GM23248 (cell line): ENCODE results near the gene CDCA8. TPM values are rescaled to one million over a fixed set of nuclear protein-coding genes. Genes with fewer than 3 reads are reported as not detected.

ENCODE experiments used
- DNase-seq: peaks from one replicate; pipeline ENCODE4 v3.0.0-alpha.2; 2015
- H2AFZ ChIP-seq: fragments of 200-600 bp; sonication (generic); 2 replicates; pipeline ENCODE4 v1.6.1; 2016; ENCODE audit warnings: antibody characterized with exemption
- H3F3A ChIP-seq: fragments of 200-600 bp; sonication (generic); 2 replicates; pipeline ENCODE4 v1.6.1; 2016; ENCODE audit warnings: mild to moderate bottlenecking, antibody characterized with exemption, mixed run types; ENCODE audit not compliant: insufficient read depth
- H3K27ac ChIP-seq: fragments of 200-600 bp; sonication (generic); 2 replicates; pipeline ENCODE4 v1.5.1; 2016; ENCODE audit warnings: mild to moderate bottlenecking
- H3K27me3 ChIP-seq: fragments of 200-600 bp; sonication (generic); replicated peaks from 2 replicates; pipeline ENCODE4 v1.6.1; 2016; ENCODE audit warnings: mild to moderate bottlenecking; ENCODE audit not compliant: insufficient read depth
- H3K36me3 ChIP-seq: fragments of 200-600 bp; sonication (generic); 2 replicates; pipeline ENCODE4 v1.6.1; 2016; ENCODE audit warnings: low read depth, mild to moderate bottlenecking
- H3K4me1 ChIP-seq: fragments of 200-600 bp; sonication (generic); 2 replicates; pipeline ENCODE4 v1.6.1; 2016; ENCODE audit warnings: mild to moderate bottlenecking; ENCODE audit not compliant: insufficient read depth
- H3K4me2 ChIP-seq: fragments of 200-600 bp; sonication (generic); one replicate; pipeline ENCODE4 v1.6.1; 2016; ENCODE audit warnings: mild to moderate bottlenecking; ENCODE audit not compliant: unreplicated experiment
- H3K4me3 ChIP-seq: fragments of 200-600 bp; sonication (generic); 2 replicates; pipeline ENCODE4 v1.5.1; 2016; ENCODE audit warnings: mild to moderate bottlenecking
- H3K79me2 ChIP-seq: fragments of 200-600 bp; sonication (generic); 2 replicates; pipeline ENCODE4 v1.6.1; 2016; ENCODE audit warnings: mild to moderate bottlenecking; ENCODE audit not compliant: insufficient read depth
- H3K9ac ChIP-seq: fragments of 200-600 bp; sonication (generic); 2 replicates; pipeline ENCODE4 v1.6.1; 2016; ENCODE audit warnings: mild to moderate bottlenecking
- H3K9me2 ChIP-seq: fragments of 200-600 bp; sonication (generic); 2 replicates; pipeline ENCODE4 v1.6.1; 2016; ENCODE audit warnings: mixed run types, mild to moderate bottlenecking, moderate library complexity; ENCODE audit not compliant: insufficient read depth
- H3K9me3 ChIP-seq: fragments of 200-600 bp; sonication (generic); one replicate; pipeline ENCODE4 v1.6.1; 2017; ENCODE audit warnings: low read depth
- H4K20me1 ChIP-seq: fragments of 200-600 bp; sonication (generic); 2 replicates; pipeline ENCODE4 v1.6.0; 2016; ENCODE audit not compliant: insufficient read depth
- EZH2 ChIP-seq: fragments of 200-600 bp; sonication (generic); IDR thresholded peaks from 2 replicates; pipeline ENCODE4 v1.6.1; 2018; ENCODE audit warnings: antibody characterized with exemption, mild to moderate bottlenecking; ENCODE audit not compliant: insufficient read depth, poor library complexity, severe bottlenecking
- EZH2phosphoT487 ChIP-seq: fragments of 200-600 bp; sonication (generic); IDR thresholded peaks from 2 replicates; pipeline ENCODE4 v1.6.1; 2018; ENCODE audit warnings: antibody characterized with exemption, moderate library complexity, mild to moderate bottlenecking, low read depth; ENCODE audit not compliant: insufficient read depth
- WGBS, 2 experiments: methylation state at CpG; one replicate each; pipeline ENCODE4 v1.1.6; 2015 to 2017; ENCODE audit warnings: low lambda C conversion rate in 2 of 2, low coverage in 1 of 2; ENCODE audit errors: missing lambda C conversion rate in 2 of 2; 5-methylcytosine and 5-hydroxymethylcytosine counted together
- in situ Hi-C: fragments of 300-500 bp; cut with MboI; formaldehyde crosslinking; loops from 2 replicates; pipeline ENCODE4 v1.15.0; 2020
- polyA plus RNA-seq: library from polyadenylated mRNA; unstranded; fragments of >200 nt; fragmentation: Nextera tagmentation; extraction: Ambion mirVana; gene quantifications from 2 replicates; pipeline ENCODE4 v1.2.1, GENCODE V29; 2016
- total RNA-seq: library from RNA; depleted of rRNA; stranded (reverse); fragments of >200 nt; shearing (Covaris generic); gene quantifications from 2 replicates; pipeline ENCODE4 v1.2.3, GENCODE V29; 2014

Gene CDCA8
- total and polyA plus RNA-seq, 2 experiments from 2014 or later = 4.4 to 15.4 TPM

GRCh38 chr1:37670133-37670532 is 22.2 kb upstream of the CDCA8 start:
- 37 to 41% methylated on average over 2 of the region's 2 CpGs for WGBS, 2 experiments
- no peaks in the 10 kb centered on the region for H4K20me1 ChIP-seq
- no peak overlapping the region for H3K27ac ChIP-seq
- TF ChIP-seq EZH2phosphoT487 (no peak), EZH2 (no peak)
- H3K27me3 ChIP-seq = peaks cover 20% of the 10 kb centered on the region
- no peaks in the 10 kb centered on the region for H3K4me1 ChIP-seq
- H3K9ac ChIP-seq = no peak overlapping the region
- DNase-seq = no peak
- H3K36me3 ChIP-seq = no peaks in the 10 kb centered on the region
- H3K9me3 ChIP-seq = no peaks in the 10 kb centered on the region
- no peak overlapping the region for H3K4me2 ChIP-seq
- no peaks in the 10 kb centered on the region for H3K79me2 ChIP-seq
- in situ Hi-C loops = loop anchor here (10.0 kb wide), 1 partner anchor 215 kb away; no protein-coding TSS in a partner anchor
- no peaks in the 10 kb centered on the region for H3F3A ChIP-seq
- H3K4me3 ChIP-seq = no peak overlapping the region
- H2AFZ ChIP-seq = no peak overlapping the region
- no peaks in the 10 kb centered on the region for H3K9me2 ChIP-seq

- Histone ChIP-seq H3K4me3 (no peak overlapping the region), H3K9me2 (no peaks in the 10 kb centered on the region), H3K4me1 (no peaks in the 10 kb centered on the region), H3K9ac (no peak overlapping the region), H3K9me3 (no peaks in the 10 kb centered on the region), H3K27me3 (peaks cover 24% of the 10 kb centered on the region), H3K4me2 (no peak overlapping the region), H3F3A (no peaks in the 10 kb centered on the region), H3K79me2 (no peaks in the 10 kb centered on the region), H3K27ac (no peak overlapping the region), H4K20me1 (no peaks in the 10 kb centered on the region), H3K36me3 (no peaks in the 10 kb centered on the region), H2AFZ (no peak overlapping the region)
- DNase-seq = no peak
- no peak for TF ChIP-seq EZH2
- no peak for TF ChIP-seq EZH2phosphoT487
- in situ Hi-C loops = loop anchor here (10.0 kb wide), 1 partner anchor 216 kb away; no protein-coding TSS in a partner anchor
- 65 to 70% methylated on average over 6 of the region's 6 CpGs for WGBS, 2 experiments
Observed at GRCh38 chr1:37671261-37671660, 21.1 kb upstream of the CDCA8 start.

GRCh38 chr1:37672136-37672870 is 20.0 kb upstream of the CDCA8 start:
- no peaks in the 10 kb centered on the region for H3F3A ChIP-seq
- H3K79me2 ChIP-seq = no peaks in the 10 kb centered on the region
- H3K4me3 ChIP-seq = no peak overlapping the region
- H3K4me2 ChIP-seq = no peak overlapping the region
- in situ Hi-C loops = loop anchor here (10.0 kb wide), 1 partner anchor 218 kb away; no protein-coding TSS in a partner anchor
- no peak for TF ChIP-seq EZH2phosphoT487
- no peak for TF ChIP-seq EZH2
- no peak for DNase-seq
- H3K27me3 ChIP-seq = peaks cover 21% of the 10 kb centered on the region
- no peak overlapping the region for H3K27ac ChIP-seq
- no peaks in the 10 kb centered on the region for H3K4me1 ChIP-seq
- H3K9me3 ChIP-seq = no peaks in the 10 kb centered on the region
- no peak overlapping the region for H3K9ac ChIP-seq
- no peaks in the 10 kb centered on the region for H3K9me2 ChIP-seq
- no peaks in the 10 kb centered on the region for H3K36me3 ChIP-seq
- 6 to 16% methylated on average over 9 of the region's 9 CpGs for WGBS, 2 experiments
- no peak overlapping the region for H2AFZ ChIP-seq
- no peaks in the 10 kb centered on the region for H4K20me1 ChIP-seq

- Histone ChIP-seq H3K4me2 (no peak overlapping the region), H3K36me3 (no peaks in the 10 kb centered on the region), H3K9me2 (no peaks in the 10 kb centered on the region), H2AFZ (no peak overlapping the region), H3K79me2 (no peaks in the 10 kb centered on the region), H4K20me1 (no peaks in the 10 kb centered on the region), H3K27ac (no peak overlapping the region), H3K4me3 (no peak overlapping the region), H3K27me3 (peaks cover 11% of the 10 kb centered on the region), H3K4me1 (no peaks in the 10 kb centered on the region), H3F3A (no peaks in the 10 kb centered on the region), H3K9me3 (no peaks in the 10 kb centered on the region), H3K9ac (no peak overlapping the region)
- no peak for TF ChIP-seq EZH2phosphoT487
- no peak for TF ChIP-seq EZH2
- no peak for DNase-seq
- in situ Hi-C loops = loop anchor here (10.0 kb wide), 1 partner anchor 219 kb away; no protein-coding TSS in a partner anchor
- WGBS, 2 experiments = 38 to 46% methylated on average over 9 to 10 of the region's 10 CpGs
Observed at GRCh38 chr1:37673920-37674319, 18.4 kb upstream of the CDCA8 start.
